Measurements from ENCODE around the gene MBLAC1.

The MBLAC1 gene

DNA sequence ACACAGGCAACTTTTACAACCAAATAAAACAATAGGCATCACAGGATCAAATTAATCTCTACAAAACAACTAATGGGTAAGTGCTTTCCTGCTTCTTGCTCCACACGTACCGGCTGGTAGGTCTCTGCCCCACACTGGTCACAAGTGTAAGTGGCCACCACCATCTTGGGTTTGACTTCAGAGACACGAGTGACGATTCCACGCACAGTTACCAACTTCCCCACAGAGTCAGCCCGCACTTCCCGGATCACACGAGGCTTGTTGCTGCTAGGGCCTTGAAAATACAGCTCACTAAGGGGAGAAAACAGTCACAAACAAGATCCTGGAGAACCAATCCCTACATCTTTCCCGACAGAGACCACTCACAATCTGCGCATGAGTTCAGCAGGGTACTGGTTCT lies 27.9 kb upstream of the MBLAC1 start:
- no peaks in the 10 kb centered on the region for H3K9me3 ChIP-seq (ENCODE audit: control insufficient read depth, insufficient read depth, low read length)
- H3K4me3 ChIP-seq (ENCODE audit: low read length) = no peak overlapping the region
- WGBS (ENCODE audit: insufficient coverage, insufficient read length) = no CpG with 5 or more reads among the region's 10 CpGs
- peaks cover 46% of the 10 kb centered on the region for H3K36me3 ChIP-seq (ENCODE audit: control insufficient read depth, insufficient read depth, low read length)
- H3K27me3 ChIP-seq (ENCODE audit: control insufficient read depth, insufficient read depth, low read length) = no peaks in the 10 kb centered on the region
- no peak overlapping the region for H3K27ac ChIP-seq (ENCODE audit: low read length)
- no peak for DNase-seq (ENCODE audit: low read depth, low spot score)
- no peaks in the 10 kb centered on the region; the same call in 1 of the 2 replicates for H3K4me1 ChIP-seq (ENCODE audit: control insufficient read depth, insufficient read depth, low read length)

DNA sequence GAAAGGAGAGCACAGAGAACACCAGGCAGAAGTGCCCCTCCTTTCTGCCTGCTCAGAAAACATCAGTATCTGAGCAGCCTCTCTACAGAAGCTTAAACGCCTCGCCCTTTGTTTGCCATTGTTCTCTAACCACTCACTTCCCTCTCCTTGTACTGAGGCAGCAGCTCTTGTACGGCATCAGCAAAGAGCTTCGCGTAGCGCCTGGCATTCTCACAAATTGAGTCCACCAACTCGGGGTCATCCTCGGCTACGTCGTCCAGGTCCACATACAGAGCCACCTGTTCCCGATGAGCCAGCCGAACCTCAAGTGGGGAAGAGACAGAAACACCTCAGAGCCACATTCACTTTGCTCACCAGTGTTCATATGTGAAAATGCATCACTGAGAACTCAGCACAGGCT lies 27.3 kb upstream of the MBLAC1 start:
- H3K4me1 ChIP-seq (ENCODE audit: control insufficient read depth, insufficient read depth, low read length) = no peaks in the 10 kb centered on the region; the same call in 1 of the 2 replicates
- no CpG with 5 or more reads among the region's 12 CpGs for WGBS (ENCODE audit: insufficient coverage, insufficient read length)
- H3K27ac ChIP-seq (ENCODE audit: low read length) = no peak overlapping the region
- peaks cover 43% of the 10 kb centered on the region for H3K36me3 ChIP-seq (ENCODE audit: control insufficient read depth, insufficient read depth, low read length)
- DNase-seq (ENCODE audit: low read depth, low spot score) = no peak
- H3K27me3 ChIP-seq (ENCODE audit: control insufficient read depth, insufficient read depth, low read length) = no peaks in the 10 kb centered on the region
- no peaks in the 10 kb centered on the region for H3K9me3 ChIP-seq (ENCODE audit: control insufficient read depth, insufficient read depth, low read length)
- H3K4me3 ChIP-seq (ENCODE audit: low read length) = peak overlapping the region; percentile 97; the same call in 1 of the 2 replicates

DNA sequence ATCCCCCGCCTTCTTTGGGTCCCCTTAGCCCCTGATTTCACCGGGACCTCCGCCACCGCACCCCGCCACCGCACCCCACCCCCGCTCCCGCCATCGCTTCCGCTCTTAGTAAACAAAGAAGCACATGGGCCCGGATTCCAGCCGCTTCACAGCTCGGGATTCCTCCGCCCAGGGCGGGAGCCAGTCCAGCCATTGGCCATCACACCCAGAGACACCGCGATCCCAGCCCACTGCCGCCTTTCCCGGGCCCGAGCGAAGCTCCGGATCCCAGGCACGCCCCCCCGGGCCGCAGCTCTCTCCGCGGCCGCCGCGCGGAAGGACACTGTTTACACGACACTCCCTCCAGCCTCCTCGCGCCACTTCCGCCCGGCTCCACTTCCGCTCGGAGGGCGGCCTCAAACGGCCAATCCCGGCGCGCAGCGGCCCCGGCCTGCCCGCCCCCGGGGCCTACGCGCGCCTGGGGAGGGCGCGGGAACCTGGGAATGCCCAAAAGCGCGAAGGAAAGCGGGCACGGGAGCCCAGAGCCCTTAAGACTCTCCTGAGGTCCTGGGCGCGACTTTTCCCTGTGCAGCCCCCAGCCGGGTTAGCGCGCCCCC lies 26.2 kb upstream of the MBLAC1 start:
- DNase-seq (ENCODE audit: low read depth, low spot score) = no peak
- WGBS (ENCODE audit: insufficient coverage, insufficient read length) = no CpG with 5 or more reads among the region's 61 CpGs
- no peaks in the 10 kb centered on the region for H3K27me3 ChIP-seq (ENCODE audit: control insufficient read depth, insufficient read depth, low read length)
- H3K27ac ChIP-seq (ENCODE audit: low read length) = no peak overlapping the region
- no peaks in the 10 kb centered on the region; the same call in 1 of the 2 replicates for H3K4me1 ChIP-seq (ENCODE audit: control insufficient read depth, insufficient read depth, low read length)
- H3K36me3 ChIP-seq (ENCODE audit: control insufficient read depth, insufficient read depth, low read length) = peaks cover 36% of the 10 kb centered on the region
- H3K9me3 ChIP-seq (ENCODE audit: control insufficient read depth, insufficient read depth, low read length) = no peaks in the 10 kb centered on the region
- H3K4me3 ChIP-seq (ENCODE audit: low read length) = peak overlapping the region; percentile 97

DNA sequence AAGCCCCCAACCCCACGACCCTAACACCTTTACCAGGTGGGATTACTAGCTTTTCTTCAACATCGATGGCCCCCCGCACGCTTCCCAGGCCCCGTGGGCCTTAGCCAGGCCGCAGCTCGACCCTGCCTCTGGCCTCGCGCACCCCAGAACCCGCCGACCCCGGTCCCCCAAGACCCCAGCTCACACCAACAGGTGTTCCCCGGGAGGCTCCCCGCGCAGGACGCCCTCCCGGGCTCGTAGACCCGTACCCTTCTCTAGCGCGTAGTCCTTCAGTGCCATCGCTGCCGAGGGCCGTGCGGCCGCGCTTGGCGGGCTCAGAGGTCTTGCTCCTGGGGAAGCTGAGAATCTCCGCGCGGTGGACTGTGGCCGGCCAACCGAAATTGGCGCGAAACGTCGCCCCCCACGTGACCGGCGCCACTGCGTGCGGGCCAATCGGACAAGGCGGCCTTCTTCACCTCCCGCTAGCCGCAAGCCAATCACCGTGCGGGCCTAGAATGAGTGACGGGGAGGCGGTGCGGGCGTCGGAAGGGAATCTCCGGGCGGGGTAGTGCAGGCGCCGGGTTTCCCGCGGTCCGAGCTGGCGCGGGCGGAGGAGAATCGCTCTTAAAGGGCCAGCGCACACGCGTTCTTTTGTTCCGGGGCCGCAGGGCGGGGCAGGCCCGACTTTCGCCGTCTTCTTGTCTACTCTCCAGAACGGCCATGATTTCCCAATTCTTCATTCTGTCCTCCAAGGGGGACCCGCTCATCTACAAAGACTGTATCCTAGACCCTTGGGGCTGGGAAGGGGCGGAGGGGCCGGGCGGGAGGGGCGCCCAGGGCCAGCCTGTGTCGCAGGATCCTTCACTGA lies 25.5 kb upstream of the MBLAC1 start, which contains the start of the genes AP4M1 and MCM7:
Gene AP4M1, plus strand, starts transcription at position 628 of the 847 bp plus-strand sequence. Its CDS starts 72 bp downstream, at position 700.
Gene MCM7, minus strand, starts transcription at position 382 of the 847 bp plus-strand sequence. Its CDS starts 103 bp downstream, at position 279.
- no CpG with 5 or more reads among the region's 80 CpGs for WGBS (ENCODE audit: insufficient coverage, insufficient read length)
- Histone ChIP-seq H3K36me3 (ENCODE audit: control insufficient read depth, insufficient read depth, low read length) (peaks cover 34% of the 10 kb centered on the region), H3K27ac (ENCODE audit: low read length) (no peak within 1 kb of the TSS), H3K4me1 (ENCODE audit: control insufficient read depth, insufficient read depth, low read length) (no peaks in the 10 kb centered on the region; the same call in 1 of the 2 replicates), H3K9me3 (ENCODE audit: control insufficient read depth, insufficient read depth, low read length) (no peaks in the 10 kb centered on the region), H3K4me3 (ENCODE audit: low read length) (peak within 1 kb of the TSS; percentile 97), H3K27me3 (ENCODE audit: control insufficient read depth, insufficient read depth, low read length) (no peaks in the 10 kb centered on the region)
- DNase-seq (ENCODE audit: low read depth, low spot score) = peak; percentile 89

DNA sequence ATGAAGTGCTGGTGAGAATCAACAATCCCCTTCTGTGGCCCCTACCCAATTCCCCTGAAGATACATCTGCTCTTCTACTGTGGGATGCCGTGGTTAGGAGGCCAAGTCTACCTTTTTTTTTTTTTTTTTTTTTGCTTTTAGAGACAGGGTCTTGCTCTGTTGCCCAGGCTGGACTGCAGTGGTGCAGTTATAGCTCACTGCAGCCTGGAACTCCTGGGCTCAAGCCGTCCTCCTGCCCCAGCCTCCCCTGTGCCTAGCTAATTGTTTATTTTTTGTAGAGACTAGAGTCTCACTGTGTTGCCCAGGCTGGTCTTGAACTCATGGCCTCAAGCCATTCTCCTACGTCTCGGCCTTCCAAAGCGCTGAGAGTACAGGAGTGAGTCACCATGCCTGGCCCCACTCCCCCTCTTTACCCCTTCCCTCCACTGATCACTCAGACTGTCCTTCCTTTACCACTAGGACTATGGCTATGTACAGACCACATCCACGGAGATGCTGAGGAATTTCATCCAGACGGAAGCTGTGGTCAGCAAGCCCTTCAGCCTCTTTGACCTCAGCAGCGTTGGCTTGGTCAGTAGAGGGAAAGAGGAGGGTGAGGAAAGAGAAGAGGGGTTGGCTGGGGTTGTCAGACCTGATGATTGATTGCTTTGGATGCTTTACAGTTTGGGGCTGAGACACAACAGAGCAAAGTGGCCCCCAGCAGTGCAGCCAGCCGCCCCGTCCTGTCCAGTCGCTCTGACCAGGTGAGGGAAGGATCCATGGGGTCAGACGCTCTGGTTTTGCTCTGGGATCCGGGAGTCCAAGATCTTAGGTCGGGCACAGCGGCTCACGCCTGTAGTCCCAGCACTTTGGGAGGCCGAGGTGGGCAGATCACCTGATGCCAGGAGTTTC lies 23.6 kb upstream of the MBLAC1 start:
- Histone ChIP-seq H3K36me3 (ENCODE audit: control insufficient read depth, insufficient read depth, low read length) (peaks cover 34% of the 10 kb centered on the region), H3K27ac (ENCODE audit: low read length) (no peak overlapping the region), H3K9me3 (ENCODE audit: control insufficient read depth, insufficient read depth, low read length) (no peaks in the 10 kb centered on the region), H3K4me3 (ENCODE audit: low read length) (no peak overlapping the region), H3K4me1 (ENCODE audit: control insufficient read depth, insufficient read depth, low read length) (no peaks in the 10 kb centered on the region; the same call in 1 of the 2 replicates), H3K27me3 (ENCODE audit: control insufficient read depth, insufficient read depth, low read length) (no peaks in the 10 kb centered on the region)
- no CpG with 5 or more reads among the region's 17 CpGs for WGBS (ENCODE audit: insufficient coverage, insufficient read length)
- DNase-seq (ENCODE audit: low read depth, low spot score) = no peak

DNA sequence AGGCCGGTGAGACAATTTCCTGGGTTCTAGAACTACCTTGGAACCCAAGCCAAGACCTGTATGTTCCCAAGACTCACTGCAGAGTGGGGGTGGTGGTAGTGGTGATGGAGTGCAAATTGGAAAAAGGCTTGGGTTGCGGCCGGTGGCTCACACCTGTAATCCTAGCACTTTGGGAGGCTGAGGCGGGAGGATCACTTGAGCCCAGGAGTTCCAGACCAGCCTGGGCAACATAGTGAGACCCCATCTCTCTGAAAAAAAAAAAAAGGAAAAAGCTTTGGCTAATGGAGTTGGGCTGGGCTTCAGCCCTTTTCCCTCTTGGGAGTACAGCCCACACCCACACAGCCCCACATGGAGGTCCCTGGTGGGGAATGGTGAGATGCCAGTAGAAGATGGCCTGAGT lies 21.2 kb upstream of the MBLAC1 start:
- WGBS (ENCODE audit: insufficient coverage, insufficient read length) = no CpG with 5 or more reads among the region's 4 CpGs
- H3K4me3 ChIP-seq (ENCODE audit: low read length) = no peak overlapping the region
- H3K4me1 ChIP-seq (ENCODE audit: control insufficient read depth, insufficient read depth, low read length) = no peaks in the 10 kb centered on the region
- H3K9me3 ChIP-seq (ENCODE audit: control insufficient read depth, insufficient read depth, low read length) = no peaks in the 10 kb centered on the region
- DNase-seq (ENCODE audit: low read depth, low spot score) = no peak
- H3K36me3 ChIP-seq (ENCODE audit: control insufficient read depth, insufficient read depth, low read length) = peaks cover 21% of the 10 kb centered on the region; the same call in 1 of the 2 replicates
- no peak overlapping the region for H3K27ac ChIP-seq (ENCODE audit: low read length)
- H3K27me3 ChIP-seq (ENCODE audit: control insufficient read depth, insufficient read depth, low read length) = no peaks in the 10 kb centered on the region

DNA sequence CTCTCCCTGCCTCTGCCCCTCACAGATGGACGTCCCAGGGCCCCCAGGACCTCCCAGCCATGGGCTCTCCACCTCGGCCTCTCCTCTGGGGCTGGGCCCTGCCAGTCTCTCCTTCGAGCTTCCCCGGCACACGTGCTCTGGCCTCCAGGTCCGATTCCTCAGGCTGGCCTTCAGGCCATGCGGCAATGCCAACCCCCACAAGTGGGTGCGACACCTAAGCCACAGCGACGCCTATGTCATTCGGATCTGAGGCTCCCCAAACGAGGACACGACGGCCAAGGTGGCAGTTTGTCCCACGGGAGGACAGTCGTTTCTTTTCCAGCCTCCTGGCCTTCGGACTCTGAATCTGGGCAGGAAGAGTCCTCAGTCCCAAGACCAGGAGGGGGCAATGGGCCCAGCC lies 20.1 kb upstream of the MBLAC1 start:
- no CpG with 5 or more reads among the region's 17 CpGs for WGBS (ENCODE audit: insufficient coverage, insufficient read length)
- Histone ChIP-seq H3K27ac (ENCODE audit: low read length) (no peak overlapping the region), H3K36me3 (ENCODE audit: control insufficient read depth, insufficient read depth, low read length) (peaks cover 27% of the 10 kb centered on the region), H3K4me1 (ENCODE audit: control insufficient read depth, insufficient read depth, low read length) (no peaks in the 10 kb centered on the region), H3K9me3 (ENCODE audit: control insufficient read depth, insufficient read depth, low read length) (no peaks in the 10 kb centered on the region), H3K27me3 (ENCODE audit: control insufficient read depth, insufficient read depth, low read length) (no peaks in the 10 kb centered on the region), H3K4me3 (ENCODE audit: low read length) (no peak overlapping the region)
- DNase-seq (ENCODE audit: low read depth, low spot score) = no peak

DNA sequence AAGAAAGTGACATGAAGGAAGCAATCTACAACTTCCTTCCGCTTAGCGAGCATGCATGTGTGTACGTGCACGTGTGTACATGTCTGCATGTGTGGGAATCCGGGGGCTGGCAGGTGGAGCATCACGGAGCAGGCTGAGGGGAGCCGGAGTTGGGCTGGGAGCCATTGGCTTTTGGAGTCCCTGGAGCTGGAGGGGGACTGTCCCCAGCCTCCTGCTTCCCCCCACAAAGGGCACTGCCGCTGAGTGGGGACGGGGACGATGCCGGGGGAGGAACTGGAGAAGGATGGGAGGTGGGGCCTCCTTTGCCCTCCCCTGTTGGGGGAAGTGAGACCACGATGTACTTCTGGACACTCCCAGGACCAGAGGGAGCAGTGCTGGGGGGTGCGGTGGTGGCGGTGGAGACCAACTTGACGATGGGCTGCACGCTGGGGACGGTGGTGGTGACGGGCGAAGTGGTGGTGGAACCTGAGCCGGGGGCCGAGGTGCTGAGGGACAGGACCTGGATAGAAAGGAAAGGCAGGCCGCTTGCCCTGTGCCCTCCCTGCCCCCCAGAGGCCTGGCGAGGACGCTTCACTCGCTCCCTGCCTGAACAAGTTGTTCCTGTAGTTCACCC lies 19.5 kb upstream of the MBLAC1 start:
- H3K27me3 ChIP-seq (ENCODE audit: control insufficient read depth, insufficient read depth, low read length) = no peaks in the 10 kb centered on the region
- DNase-seq (ENCODE audit: low read depth, low spot score) = no peak
- H3K9me3 ChIP-seq (ENCODE audit: control insufficient read depth, insufficient read depth, low read length) = no peaks in the 10 kb centered on the region
- no peak overlapping the region for H3K4me3 ChIP-seq (ENCODE audit: low read length)
- H3K4me1 ChIP-seq (ENCODE audit: control insufficient read depth, insufficient read depth, low read length) = no peaks in the 10 kb centered on the region
- WGBS (ENCODE audit: insufficient coverage, insufficient read length) = no CpG with 5 or more reads among the region's 25 CpGs
- H3K27ac ChIP-seq (ENCODE audit: low read length) = no peak overlapping the region
- H3K36me3 ChIP-seq (ENCODE audit: control insufficient read depth, insufficient read depth, low read length) = peaks cover 33% of the 10 kb centered on the region

DNA sequence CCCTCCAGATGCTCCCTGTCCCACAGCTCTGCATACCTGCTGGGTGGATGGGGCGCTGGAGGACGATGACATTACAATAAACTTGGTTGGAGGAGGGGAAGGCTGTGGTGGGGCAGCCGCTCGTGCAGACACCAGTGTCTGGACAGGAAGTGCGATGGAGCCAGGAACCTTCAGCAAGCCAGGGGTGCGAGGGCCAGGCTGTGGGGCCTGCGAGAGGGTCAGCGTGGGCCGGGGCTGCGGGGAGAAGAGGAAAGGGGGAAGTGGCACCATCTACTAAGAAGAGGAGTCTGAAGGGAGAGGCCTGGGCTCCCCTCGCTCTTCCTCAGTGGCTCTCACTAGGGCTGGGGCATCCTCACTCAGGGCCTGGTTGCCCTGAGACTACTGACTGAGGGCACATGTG lies 18.9 kb upstream of the MBLAC1 start:
- DNase-seq (ENCODE audit: low read depth, low spot score) = no peak
- no peak overlapping the region for H3K27ac ChIP-seq (ENCODE audit: low read length)
- H3K36me3 ChIP-seq (ENCODE audit: control insufficient read depth, insufficient read depth, low read length) = peaks cover 33% of the 10 kb centered on the region
- WGBS (ENCODE audit: insufficient coverage, insufficient read length) = no CpG with 5 or more reads among the region's 11 CpGs
- H3K27me3 ChIP-seq (ENCODE audit: control insufficient read depth, insufficient read depth, low read length) = no peaks in the 10 kb centered on the region
- no peaks in the 10 kb centered on the region for H3K9me3 ChIP-seq (ENCODE audit: control insufficient read depth, insufficient read depth, low read length)
- no peak overlapping the region for H3K4me3 ChIP-seq (ENCODE audit: low read length)
- H3K4me1 ChIP-seq (ENCODE audit: control insufficient read depth, insufficient read depth, low read length) = no peaks in the 10 kb centered on the region
